GM21447 (cell line): Measurements from ENCODE around the gene VPS72.

Experiments used
- ATAC-seq: cut with Tn5 transposase; IDR thresholded peaks from one replicate; pipeline ENCODE4 v1.9.1; 2021; ENCODE audit not compliant: unreplicated experiment

The VPS72 gene

DNA sequence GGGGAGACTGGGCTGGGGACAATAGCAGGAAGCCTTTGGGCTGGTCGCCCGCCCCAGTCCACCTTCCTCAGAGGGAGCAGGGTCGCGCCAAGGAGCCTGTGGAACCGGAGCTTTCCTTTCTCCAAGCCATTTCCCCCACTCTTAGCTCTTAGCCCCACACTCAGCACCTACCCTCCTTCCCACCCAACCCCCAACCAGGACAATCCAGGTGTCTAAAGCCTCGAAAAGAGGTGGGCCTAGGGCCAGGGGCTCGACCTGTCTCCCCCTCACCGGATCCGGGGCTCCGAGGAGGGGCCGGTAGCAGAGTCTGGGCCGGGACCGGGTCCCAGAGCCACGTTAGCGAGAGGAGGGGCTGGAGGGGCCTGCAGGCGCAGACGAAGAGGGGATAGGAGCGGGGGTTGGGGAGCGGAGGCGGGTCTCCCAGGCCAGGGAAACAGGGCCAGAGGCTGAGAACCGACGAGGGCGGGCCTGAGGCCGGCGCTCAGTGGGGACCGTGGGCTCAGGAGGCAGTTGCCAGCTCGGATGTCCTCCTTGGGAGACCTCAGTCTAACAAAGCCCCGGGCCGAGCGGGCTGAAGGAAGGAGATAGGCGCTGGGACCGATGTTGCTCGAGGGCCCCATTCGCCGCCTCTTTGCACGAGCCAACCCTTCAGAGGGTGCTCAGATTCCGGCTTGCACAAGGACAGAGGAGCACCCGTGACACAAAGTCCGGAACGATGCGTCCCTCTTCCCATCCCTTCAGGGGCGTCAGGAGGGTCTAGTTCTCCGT lies 44.5 kb downstream of the VPS72 start:
- no peak for ATAC-seq

DNA sequence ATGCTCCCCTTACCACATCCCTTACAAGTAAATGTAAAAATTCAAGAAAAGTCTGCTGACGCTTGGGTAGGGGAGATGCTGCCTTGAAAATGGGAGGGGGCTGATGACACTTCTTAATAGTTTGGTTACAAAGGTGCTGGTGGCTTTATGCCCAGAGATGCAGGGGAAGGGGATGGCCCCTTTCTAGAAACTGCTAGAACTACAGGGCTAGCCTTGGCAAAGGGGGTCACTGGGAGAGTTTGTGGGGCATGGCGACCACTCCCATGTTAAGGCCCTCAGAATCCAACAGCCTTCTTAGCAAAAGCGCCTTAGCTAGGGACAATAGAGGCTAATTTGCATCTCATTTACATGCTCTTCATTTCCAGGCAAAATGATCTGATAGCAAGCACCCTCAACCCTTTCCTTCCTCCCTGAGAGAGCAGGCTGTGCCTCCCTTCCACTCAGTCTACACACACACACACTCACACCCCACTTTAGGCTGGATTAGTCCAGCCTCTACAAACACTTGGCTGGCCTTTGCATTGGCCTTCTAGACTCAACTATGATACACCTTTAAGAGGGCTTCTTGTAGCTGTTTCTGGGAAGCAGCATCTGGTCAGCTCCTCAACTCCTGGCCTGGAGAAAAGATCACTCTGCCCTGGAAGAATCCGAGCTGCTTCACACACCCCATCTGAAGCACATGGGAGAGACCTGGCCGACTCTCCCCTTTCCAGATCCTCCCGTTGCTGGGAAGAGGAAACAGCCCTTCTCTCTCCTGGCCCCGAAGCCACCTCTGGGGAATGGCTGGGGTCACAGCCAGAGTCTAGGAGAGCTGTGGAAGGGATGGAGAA lies 45.3 kb downstream of the VPS72 start:
- no peak for ATAC-seq

DNA sequence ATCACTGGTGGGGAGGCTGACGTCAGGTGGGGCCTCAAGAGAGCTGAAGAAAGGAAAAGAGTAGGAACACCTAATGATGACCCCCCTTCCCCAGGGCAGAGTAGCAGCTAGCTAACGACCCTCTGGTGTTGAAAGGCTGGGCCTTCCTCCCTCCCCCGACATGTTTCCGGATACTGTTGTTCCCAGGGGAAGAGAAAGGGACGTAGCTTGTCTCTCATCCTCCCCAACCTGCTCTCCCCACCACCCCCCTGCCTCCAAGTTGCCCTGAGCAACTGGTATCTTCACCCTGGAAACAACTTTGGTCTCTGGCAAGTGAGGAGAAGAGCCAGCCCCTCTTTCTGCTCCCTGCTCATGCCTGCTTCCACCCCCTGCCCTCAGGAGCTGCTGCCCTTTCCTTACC lies 46.0 kb downstream of the VPS72 start:
- no peak for ATAC-seq

DNA sequence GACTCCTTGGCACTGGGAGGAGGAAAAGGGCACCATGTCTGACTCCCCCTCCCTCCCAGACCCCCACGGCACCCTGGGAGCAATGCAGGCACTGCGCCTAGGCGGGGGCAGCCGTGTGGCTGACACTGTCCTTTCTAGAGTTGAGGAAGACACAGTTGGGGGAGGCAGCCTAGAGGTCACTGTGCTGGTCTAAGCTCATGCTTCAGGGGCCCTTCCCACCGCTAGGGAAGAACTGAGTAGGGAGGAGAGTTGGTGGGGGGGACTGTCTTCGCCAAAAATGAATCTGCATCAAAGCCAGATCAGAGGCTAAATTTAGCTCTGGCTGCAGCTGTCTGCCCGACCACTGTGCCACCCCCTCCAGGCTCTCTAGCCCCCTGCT lies 47.0 kb downstream of the VPS72 start:
- ATAC-seq = no peak

DNA sequence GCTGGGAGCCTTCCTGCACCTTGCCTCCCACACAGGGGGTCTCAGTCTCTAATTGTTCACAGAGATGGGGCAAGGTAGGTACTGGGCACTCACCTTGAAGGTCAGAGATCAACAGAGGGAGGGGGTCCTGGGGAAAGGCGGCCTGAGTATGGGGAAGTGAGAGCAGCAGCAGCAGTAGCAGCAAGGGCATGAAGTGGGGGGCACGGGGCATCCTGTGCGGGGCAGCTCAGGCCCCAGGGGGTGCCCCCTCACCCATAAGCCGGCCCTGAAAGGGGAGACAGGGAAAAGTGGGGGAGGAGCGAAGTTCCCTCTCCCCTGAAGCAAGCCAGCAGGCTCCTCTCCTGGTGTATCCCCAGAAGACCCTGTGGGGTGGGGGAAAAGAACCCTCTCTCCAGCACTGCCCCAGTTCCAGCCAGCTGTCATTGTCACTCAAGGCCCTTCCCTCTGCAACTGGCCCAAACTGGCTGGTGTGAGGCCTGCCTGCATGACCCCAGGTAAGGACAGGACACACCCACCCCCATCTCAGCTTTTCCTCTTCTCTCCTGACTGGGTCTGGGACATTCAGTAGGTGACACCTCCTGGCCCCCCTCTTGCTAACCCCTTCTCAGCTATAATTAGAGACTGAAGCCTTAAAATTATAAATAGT lies 47.5 kb downstream of the VPS72 start:
- no peak for ATAC-seq

DNA sequence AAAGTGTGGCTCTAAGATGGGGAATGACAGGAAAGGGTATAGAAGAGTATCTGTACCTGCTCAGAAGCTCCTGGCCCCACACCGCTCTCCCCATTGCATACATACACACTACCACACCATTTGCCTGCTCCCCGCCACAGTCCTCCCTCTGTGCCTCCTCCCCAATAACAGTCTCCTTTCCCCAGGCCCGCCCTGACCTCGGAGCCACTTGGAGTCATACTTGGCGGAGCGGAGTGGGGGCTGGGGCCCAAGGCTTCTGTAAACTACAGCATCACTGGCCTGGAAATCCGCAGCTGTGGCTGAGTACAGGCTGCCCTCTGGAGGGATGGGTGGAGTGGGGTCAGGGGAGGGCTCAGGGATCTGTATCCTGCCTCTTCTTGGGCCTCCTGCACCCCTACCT lies 52.2 kb downstream of the VPS72 start:
- ATAC-seq = no peak

DNA sequence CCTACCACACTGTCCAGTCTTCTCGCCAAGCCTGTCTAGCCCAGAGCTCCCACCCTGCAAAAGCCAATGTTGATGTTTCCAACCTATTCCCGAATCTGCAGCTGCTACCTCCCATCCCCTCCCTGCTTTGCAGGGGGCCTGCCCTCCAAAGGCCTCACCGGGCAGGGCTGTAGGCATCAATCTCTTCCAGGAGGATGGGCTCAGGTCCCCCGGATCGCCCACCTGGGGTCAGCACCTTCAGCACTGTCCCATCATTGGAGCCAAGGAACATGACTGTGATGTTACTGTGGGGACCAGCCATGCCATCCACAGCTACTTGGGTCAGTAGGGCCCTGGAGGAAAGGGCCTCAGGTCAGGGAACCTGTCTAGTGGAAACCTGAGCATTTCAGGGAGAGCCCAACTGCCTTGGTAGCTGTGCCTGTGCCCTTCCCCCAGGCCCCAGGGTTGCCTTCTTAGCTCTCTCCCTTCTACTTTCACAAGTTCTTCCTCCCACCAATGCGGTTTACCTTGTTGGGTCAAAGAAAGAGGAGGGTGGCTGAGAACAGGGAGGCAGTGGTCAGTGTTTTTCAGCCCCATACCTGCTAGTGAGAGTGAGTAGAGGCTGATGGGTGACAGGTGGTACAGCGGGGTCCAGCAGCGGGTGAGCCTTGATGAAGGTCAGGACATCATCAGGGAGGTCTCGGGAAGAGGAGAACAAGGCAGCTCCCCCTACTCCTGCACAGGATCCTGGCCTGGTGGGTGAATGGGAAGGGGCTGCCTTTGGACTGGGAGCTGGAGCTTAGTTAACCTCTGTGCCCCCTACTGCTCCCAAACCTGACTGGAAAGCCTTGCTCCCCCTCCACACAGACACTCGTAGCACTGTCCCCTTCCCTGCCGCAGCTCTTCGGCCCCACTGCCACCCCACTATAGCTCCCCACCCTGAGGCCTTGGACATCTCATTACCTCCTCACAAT lies 54.3 kb downstream of the VPS72 start:
- ATAC-seq = no peak

DNA sequence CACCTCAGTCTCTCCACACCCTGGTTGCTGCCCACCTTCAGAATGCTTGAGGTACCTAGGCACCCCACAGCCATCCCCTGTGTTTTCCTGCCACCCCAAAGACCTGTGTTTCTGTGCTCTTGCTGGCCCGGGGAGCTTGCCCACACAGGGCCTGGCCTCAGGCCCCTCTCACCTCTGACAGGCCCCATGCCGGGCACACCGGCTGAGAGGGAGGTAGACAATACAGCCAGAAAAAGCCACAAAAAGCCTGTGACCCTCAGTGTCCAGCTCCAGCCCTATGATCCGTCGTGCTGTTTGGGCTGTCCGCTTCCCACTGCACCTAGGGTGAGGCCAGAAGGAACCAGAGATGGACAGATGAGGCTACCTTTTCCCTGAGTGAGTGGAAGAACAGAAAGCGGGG lies 55.0 kb downstream of the VPS72 start:
- ATAC-seq = no peak

DNA sequence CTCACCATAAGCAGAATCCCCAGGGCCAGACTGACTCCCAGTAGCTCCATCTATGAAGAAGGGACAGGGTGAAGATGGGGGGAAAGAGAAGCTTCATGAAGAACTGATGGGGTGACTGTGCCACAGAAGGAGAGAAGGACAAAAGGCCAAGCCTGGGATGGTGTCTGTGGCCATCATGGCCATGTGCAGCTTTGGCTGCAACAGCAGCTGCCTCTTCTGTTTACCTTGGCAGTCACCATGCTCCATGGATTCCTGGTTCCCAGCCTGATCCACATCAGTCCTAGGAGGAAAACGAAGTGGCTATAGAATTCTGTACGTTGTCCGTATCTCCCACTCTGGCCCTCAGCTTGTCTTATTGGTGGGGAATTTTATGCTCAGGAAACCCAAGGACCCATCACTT lies 55.6 kb downstream of the VPS72 start:
- no peak for ATAC-seq

DNA sequence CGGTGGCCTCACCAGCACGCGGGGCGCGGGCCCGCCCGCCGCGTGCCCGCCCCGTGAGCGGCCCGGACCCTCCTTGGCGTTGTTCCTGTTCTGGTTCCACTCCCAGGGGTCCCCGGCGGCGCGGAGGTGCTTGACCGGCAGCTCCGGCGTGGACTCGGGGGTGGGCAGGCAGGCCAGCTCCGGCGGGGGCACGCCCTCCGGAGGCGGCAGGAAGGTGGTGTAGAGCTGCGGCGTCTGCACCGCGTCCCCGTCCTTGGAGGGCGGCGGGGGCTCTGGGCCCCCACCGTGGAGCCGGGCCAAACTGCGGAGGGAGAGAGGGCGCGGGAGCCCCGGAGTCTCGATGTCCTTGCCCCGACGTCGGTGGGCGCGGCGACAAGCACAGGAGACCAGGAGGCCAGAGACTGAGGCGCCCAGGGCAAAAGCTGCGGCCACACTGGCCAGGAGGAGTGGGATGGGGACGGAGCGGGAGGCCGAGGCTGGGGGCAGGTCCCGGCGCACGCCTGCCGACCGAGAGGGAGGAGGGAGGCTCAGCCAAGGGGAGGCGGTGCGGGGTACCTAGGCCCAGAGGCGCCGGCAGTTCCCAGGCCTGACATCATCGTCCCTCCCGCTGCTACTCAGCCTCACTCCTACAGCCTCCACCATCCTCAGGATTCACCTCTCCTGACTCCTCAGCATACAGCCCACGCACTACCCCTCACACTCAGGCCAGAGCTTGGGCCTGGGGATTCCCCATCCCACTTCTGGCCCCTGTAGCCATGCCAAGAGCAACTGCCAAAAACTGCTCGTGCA lies 56.8 kb downstream of the VPS72 start:
- ATAC-seq = no peak

DNA sequence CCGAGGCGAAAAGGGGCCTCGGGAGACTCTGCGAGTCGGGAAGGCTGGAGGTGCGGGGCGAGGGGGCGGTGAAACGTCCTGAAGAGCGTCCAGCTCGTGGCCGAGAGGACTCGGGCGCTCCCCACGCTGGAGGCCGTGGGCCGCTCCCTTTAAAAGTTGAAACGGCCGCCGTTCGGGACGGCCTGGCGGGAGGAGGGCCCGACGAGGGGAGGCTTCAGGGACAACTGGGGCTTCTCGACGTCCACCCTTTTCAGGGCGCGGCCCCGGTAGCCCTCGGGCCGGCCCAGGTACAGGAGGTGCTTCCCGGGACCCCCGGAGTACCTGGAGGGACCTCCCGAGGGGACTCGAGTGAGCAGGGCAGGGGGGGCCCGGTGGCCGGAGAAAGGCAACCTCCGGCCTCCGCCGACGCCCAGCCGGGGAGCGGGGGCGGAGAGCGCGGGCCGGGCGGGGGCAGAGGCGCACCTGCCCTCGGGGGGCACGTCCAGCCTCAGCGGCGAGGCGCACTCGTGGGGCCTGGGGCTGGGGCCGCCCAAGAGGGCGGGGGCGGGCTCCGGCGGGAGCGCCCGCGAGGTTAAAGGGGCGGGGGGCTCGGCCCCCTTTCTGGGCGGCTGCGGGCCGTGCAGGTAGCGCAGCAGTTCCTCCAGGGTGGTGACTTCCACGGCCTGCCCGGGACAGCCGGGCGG lies 57.5 kb downstream of the VPS72 start:
- ATAC-seq = no peak

DNA sequence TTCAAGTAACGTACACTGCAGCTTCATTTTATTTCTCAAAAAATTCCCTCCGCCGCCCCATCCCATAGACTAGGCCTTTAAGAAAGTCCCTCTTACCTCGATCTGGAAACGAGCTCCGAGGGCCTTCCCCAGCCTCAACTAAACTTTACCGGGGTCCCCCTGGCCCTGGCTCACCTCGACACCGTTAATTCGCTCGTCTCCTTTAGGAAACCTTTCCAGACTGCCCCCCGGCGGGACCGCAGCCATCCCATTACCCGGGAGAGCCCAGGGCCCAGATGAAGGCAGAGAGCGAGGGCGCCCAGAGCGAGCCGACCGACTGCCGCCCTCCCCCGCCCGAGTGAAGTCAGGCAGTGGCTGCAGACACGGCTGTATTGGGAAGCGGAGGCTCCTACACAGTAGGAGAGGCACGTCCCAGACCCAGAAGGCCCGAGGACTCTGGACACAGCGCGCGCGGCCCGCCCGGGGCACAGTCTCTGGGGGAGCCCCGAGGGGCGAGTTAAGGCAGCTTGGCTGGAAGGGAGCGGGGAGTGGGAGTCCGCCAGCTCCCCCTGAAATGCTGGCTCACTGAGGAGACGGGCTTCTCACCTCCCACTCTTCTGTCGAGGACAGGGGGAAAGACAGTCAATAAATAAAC lies 58.2 kb downstream of the VPS72 start:
- no peak for ATAC-seq

DNA sequence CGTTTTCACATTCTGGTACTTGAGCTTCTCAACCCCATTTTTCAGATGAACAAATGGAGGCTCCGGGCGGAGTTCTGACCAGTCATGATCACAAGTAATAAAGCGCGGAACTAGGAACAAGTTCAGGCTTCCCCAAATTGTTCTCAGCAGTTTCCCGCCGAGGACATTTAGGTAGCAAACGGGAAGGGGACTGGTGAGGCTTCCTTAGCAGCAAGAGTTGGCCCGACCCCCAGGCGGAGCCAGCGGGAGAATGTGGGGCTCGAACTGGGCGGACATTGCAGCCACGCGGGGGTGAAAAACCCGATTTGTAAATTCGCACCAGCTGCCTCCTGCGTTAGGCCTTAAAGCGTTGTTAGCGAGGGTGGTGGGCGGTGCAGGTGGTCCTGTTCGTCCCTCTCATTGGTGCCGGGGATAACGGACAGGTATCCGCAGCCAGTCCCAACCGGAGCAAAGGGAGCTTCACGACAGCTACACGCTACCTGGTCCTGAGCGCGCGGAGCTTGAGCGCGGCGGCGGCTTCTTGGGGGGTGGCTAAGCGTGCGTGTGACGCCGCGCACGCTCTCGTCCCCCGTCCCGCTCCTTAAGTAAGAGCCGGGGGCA lies 58.9 kb downstream of the VPS72 start:
- no peak for ATAC-seq

DNA sequence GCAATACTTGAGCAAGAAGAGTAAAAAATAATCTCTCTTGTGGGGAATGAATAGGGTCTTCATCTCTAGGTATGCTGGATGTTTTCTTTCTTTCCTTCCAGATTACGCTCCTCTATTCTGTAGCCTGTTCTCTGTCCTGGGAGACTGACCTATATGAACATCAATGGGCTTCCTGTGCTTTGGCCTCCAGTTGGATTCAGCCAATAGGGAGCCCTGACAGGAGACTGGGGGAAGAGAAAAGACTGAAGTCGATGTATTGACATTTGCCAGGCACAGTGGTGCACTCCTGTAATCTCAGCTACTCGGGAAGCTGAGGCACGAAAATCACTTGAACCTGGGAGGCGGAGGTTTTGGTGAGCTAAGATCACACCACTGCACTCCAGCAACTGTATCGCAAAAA lies 61.2 kb downstream of the VPS72 start:
- ATAC-seq = no peak
